ENCODE results near the gene PDZD7. TPM values are rescaled to one million over a fixed set of nuclear protein-coding genes. Genes with fewer than 3 reads are reported as not detected.
A peak's percentile ranks its signal among the peaks of the same experiment; 100 is the strongest.

The PDZD7 gene
- total and polyA plus RNA-seq, 9 of the 15 experiments (the other 6 are each of a cell fraction or from before 2014, with no cell fraction given) = 0.04 to 0.24 (median 0.08) TPM; not detected in 3

DNA sequence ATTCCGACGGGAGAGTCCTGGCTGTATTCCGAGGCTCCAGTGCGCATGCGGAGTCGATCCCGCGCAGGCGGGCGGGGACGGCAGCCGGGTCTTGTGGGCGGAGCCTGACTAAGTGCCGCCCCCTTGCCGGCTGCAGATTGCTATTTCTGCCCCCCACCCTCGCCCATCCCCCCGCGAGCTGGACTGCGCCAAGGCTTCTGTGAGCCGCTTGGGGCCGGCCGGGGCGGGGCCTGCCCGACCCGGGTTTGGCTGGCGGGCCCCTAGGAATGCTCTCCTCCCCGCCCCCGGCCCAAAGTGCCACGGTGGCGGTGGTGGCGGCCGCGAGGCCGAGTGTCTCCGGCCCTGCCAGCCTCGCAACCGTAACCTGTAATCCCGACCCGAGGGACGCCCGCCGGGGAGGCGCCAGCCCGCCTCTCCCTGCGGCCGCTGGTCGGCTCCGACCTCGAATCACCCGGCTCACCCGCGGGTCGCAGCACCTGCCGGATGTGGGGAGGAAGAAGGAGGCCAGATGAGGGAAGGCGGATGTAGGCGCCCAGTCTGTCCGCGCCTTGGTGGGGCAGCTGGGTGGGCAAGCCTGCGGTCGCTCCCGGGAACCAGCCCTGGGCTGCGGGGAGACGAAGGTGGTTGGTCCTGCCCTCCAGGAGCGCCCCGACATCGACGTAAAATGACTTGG, 30.2 kb upstream of the PDZD7 start (continued):
- TF ChIP-seq, protein P1, sequence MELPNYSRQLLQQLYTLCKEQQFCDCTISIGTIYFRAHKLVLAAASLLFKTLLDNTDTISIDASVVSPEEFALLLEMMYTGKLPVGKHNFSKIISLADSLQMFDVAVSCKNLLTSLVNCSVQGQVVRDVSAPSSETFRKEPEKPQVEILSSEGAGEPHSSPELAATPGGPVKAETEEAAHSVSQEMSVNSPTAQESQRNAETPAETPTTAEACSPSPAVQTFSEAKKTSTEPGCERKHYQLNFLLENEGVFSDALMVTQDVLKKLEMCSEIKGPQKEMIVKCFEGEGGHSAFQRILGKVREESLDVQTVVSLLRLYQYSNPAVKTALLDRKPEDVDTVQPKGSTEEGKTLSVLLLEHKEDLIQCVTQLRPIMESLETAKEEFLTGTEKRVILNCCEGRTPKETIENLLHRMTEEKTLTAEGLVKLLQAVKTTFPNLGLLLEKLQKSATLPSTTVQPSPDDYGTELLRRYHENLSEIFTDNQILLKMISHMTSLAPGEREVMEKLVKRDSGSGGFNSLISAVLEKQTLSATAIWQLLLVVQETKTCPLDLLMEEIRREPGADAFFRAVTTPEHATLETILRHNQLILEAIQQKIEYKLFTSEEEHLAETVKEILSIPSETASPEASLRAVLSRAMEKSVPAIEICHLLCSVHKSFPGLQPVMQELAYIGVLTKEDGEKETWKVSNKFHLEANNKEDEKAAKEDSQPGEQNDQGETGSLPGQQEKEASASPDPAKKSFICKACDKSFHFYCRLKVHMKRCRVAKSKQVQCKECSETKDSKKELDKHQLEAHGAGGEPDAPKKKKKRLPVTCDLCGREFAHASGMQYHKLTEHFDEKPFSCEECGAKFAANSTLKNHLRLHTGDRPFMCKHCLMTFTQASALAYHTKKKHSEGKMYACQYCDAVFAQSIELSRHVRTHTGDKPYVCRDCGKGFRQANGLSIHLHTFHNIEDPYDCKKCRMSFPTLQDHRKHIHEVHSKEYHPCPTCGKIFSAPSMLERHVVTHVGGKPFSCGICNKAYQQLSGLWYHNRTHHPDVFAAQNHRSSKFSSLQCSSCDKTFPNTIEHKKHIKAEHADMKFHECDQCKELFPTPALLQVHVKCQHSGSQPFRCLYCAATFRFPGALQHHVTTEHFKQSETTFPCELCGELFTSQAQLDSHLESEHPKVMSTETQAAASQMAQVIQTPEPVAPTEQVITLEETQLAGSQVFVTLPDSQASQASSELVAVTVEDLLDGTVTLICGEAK (IDR thresholded peaks at IDR 0.05) = peak; percentile 13; the same call in 1 of the 2 replicates
- TF ChIP-seq, protein P1 (CRISPR knock-in tag; IDR thresholded peaks at IDR 0.05) = no peak
- TF ChIP-seq L3MBTL2 (IDR thresholded peaks at IDR 0.05) (peak; percentile 81), SMARCA4 (IDR thresholded peaks at IDR 0.05) (0 out of 2 replicates have a peak, but pooled peaks have one; percentile 14), POLR2H (tag; IDR thresholded peaks at IDR 0.05; ENCODE audit: low read depth) (peak; percentile 54; the same call in 1 of the 2 replicates), TEAD1 (CRISPR knock-in tag; IDR thresholded peaks at IDR 0.05) (peak in 1 of 2 experiments; percentile 24; a peak in 1 of 4 replicates), RBM34 (IDR thresholded peaks at IDR 0.05; ENCODE audit: borderline replicate concordance, insufficient read depth, low read length) (no peak), NEUROD1 (IDR thresholded peaks at IDR 0.05; ENCODE audit: borderline replicate concordance, low read depth, low read length, partially characterized antibody) (no peak), ZNF24 (IDR thresholded peaks at IDR 0.05) (peak; percentile 53; the same call in 1 of the 2 replicates), NUFIP1 (IDR thresholded peaks at IDR 0.05; ENCODE audit: partially characterized antibody) (no peak), HDAC1 (IDR thresholded peaks at IDR 0.05) (0 out of 4 replicates have a peak, but pooled peaks of 1 of the 2 experiments have one; percentile 27)
